Chondrocyte (in vitro differentiated cells): ENCODE measurements around the gene PPM1M. TPM values are rescaled to one million over a fixed set of nuclear protein-coding genes. Genes with fewer than 3 reads are reported as not detected.

ENCODE experiments used
- DNase-seq: peaks from one replicate; pipeline ENCODE4 v3.0.0; 2021; ENCODE audit warnings: mixed read lengths, low spot score
- H3K27ac Mint-ChIP-seq: one replicate; pipeline ENCODE4 v1.8.0; 2021; ENCODE audit warnings: mild to moderate bottlenecking, moderate library complexity, mixed read lengths; ENCODE audit not compliant: unreplicated experiment
- H3K27me3 Mint-ChIP-seq: 2 replicates; pipeline ENCODE4 v1.8.0; 2021; ENCODE audit warnings: low read depth, mixed read lengths
- H3K36me3 Mint-ChIP-seq: 2 replicates; pipeline ENCODE4 v1.8.0; 2021; ENCODE audit warnings: low read depth, mixed read lengths
- H3K4me1 Mint-ChIP-seq: 2 replicates; pipeline ENCODE4 v1.8.0; 2021; ENCODE audit warnings: low read depth, mild to moderate bottlenecking, mixed read lengths
- H3K4me3 Mint-ChIP-seq: one replicate; pipeline ENCODE4 v1.8.0; 2021; ENCODE audit warnings: mild to moderate bottlenecking, moderate library complexity, mixed read lengths; ENCODE audit not compliant: unreplicated experiment
- H3K9me3 Mint-ChIP-seq: 2 replicates; pipeline ENCODE4 v1.8.0; 2021; ENCODE audit warnings: low read depth, mixed read lengths
- total RNA-seq: library from RNA; stranded (reverse); gene quantifications from 3 replicates; pipeline ENCODE4 v1.2.1, GENCODE V29; 2021
- TF ChIP-seq, protein P1 (sequence below): fragments of 200-600 bp; sonication (generic); IDR thresholded peaks from 2 replicates; pipeline ENCODE4 v1.5.0; 2021; ENCODE audit warnings: antibody characterized with exemption, mild to moderate bottlenecking, moderate library complexity

The PPM1M gene
- total RNA-seq, 1 donor from 2014 or later: 20.1 TPM

DNA sequence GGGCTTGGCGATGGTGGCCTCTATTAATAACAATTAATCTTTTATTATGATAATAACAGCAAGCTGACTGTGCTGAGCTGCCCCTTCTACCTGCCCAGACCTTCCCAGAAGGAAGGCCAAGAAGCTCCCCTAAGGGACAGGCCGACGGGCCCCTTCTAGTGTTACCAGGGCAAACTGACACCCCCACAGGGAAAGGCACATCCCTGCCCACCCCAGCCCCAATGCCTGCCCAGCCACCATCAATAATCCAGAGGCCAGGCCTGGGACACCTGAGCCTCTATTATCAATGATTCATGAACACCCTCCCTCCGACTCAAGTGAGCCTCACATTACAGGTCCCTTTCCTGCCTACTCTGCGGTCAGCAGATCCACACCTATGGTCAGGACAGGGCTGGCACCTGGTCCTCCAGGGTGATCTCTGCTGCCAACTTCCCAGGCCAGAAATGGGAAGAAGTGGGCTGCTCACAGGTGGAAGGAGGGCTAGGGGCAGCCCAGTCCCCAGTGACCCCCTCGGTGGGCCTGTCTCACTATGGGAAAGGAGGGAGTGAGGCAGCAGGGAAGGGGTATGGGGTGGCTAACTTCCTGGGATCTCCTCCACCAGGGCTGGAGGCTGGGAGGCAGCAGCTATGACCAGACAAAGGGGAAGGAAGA is 8.4 kb upstream of the PPM1M start:
- H3K9me3 Mint-ChIP-seq: no peaks in the 10 kb centered on the region
- H3K36me3 Mint-ChIP-seq: peaks cover 10% of the 10 kb centered on the region
- TF ChIP-seq, protein P1, sequence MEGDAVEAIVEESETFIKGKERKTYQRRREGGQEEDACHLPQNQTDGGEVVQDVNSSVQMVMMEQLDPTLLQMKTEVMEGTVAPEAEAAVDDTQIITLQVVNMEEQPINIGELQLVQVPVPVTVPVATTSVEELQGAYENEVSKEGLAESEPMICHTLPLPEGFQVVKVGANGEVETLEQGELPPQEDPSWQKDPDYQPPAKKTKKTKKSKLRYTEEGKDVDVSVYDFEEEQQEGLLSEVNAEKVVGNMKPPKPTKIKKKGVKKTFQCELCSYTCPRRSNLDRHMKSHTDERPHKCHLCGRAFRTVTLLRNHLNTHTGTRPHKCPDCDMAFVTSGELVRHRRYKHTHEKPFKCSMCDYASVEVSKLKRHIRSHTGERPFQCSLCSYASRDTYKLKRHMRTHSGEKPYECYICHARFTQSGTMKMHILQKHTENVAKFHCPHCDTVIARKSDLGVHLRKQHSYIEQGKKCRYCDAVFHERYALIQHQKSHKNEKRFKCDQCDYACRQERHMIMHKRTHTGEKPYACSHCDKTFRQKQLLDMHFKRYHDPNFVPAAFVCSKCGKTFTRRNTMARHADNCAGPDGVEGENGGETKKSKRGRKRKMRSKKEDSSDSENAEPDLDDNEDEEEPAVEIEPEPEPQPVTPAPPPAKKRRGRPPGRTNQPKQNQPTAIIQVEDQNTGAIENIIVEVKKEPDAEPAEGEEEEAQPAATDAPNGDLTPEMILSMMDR: no peak
- H3K27ac Mint-ChIP-seq: peak overlapping the region; percentile 93
- peaks cover 48% of the 10 kb centered on the region for H3K4me1 Mint-ChIP-seq
- H3K27me3 Mint-ChIP-seq: no peaks in the 10 kb centered on the region
- peak overlapping the region; percentile 84 for H3K4me3 Mint-ChIP-seq
- peak; percentile 52 for DNase-seq

DNA sequence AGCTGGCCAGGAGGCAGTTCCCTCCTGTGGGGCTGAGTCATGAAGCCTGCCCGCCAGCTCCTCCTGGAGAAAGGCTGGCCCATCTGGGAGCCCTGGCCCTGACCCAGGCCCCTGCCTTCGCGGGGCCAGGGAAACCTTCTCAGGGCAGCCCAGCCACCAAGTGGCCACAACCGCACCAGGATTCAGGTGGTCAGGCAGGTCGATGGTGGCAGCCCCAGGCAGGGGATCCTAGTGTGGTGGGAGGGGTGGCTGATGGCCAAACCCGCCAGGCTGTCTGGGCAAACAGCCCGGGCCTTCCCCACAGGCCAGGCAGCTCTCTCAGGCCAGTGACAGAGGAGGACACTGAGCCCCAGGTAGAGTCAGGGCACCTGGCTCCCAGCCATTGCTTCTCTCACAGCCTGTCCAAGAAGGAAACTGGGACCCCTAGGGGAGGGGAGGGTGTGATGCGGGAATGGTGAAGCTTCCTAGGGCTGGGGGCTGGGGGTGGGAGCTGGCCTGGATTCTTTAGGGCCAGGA is 7.8 kb upstream of the PPM1M start:
- H3K27me3 Mint-ChIP-seq: no peaks in the 10 kb centered on the region
- peaks cover 8% of the 10 kb centered on the region for H3K36me3 Mint-ChIP-seq
- TF ChIP-seq, protein P1: peak; percentile 42
- peak overlapping the region; percentile 93 for H3K27ac Mint-ChIP-seq
- peak overlapping the region; percentile 84 for H3K4me3 Mint-ChIP-seq
- peaks cover 48% of the 10 kb centered on the region for H3K4me1 Mint-ChIP-seq
- peak; percentile 94 for DNase-seq
- no peaks in the 10 kb centered on the region for H3K9me3 Mint-ChIP-seq

DNA sequence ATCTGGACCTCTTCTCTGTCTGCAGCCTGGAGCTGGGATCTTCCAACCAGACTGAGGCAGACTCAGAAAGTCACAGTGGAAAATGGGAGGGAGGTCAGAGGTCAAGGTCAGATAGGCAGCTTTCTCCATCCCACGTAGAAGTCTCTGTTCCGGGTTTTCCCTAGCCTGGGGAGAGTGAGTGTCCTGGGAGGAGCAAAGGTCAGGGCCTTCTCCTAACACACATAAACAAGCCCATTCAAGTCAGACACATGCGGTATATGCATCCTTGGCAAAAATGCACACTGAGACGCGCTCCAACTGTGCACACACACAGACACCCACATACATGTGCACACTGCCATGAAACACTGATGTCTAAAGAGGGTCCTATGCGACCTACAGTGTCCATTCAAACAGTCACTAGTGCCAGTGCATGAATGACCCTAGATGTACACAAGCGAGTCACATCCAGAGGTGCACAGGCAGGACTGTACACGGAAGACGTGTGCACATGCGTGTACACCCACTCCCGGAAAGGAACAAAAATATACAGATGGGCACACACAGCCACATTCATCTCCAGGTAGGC is 7.3 kb upstream of the PPM1M start:
- peak overlapping the region; percentile 93 for H3K27ac Mint-ChIP-seq
- no peak for DNase-seq
- H3K9me3 Mint-ChIP-seq: peaks cover under 1% of the 10 kb centered on the region
- TF ChIP-seq, protein P1: no peak
- peak overlapping the region; percentile 84 for H3K4me3 Mint-ChIP-seq
- peaks cover 48% of the 10 kb centered on the region for H3K4me1 Mint-ChIP-seq
- H3K36me3 Mint-ChIP-seq: peaks cover 8% of the 10 kb centered on the region
- H3K27me3 Mint-ChIP-seq: no peaks in the 10 kb centered on the region

DNA sequence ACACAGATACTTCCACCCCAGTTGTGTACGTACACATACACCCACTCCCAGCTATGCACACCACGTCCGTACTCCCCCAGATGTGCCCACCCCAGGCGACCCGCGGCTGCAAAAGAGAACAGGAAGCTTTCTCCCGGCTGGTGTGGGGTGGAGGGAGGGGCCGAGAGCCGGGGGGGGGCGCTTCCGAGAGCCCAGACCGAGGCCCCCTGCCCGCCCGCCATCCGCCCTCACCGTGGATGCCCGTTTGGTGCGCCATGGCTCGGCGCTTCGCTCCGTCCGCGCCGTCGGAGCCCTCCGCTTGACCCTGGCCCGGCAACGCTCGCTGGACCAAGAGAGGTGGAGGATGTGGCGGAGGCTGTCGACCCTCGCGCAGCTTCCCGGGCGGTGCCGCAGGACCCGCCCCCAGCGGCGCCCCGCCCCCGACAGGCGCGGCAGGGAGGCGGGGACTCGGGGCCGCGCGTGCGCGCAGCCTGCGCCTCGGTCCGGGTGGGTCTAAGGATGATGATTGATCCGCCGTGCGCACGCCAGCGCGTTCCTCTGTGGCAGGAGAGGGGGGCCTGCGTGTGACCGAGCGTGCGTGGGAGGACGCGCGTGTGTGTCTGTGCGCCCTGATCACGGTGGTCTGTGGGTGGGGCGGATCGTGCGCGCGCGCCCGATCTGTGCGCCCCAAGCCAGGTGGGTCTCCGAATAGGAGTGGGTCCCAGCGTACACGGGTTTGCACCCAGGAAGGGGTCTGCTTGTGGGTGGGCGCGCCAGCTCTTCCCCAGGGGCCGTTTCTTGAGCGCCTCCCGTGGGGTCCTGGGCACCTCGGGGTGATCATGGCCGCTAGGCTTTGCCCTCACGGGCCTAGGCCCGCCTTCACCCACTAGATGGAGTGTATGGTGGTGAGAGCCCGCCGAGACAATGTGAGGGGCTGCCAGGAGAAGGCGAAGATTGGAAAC is 6.5 kb upstream of the PPM1M start, which contains the start of gene TWF2:
Gene TWF2, minus strand, starts transcription at position 398 of the 941 bp plus-strand sequence. Its CDS starts 142 bp downstream, at position 256.
- peaks cover 53% of the 10 kb centered on the region for H3K4me1 Mint-ChIP-seq
- peak within 1 kb of the TSS; percentile 94 for H3K27ac Mint-ChIP-seq
- H3K36me3 Mint-ChIP-seq: peaks cover 3% of the 10 kb centered on the region
- H3K27me3 Mint-ChIP-seq: no peaks in the 10 kb centered on the region
- TF ChIP-seq, protein P1: peak; percentile 74
- H3K9me3 Mint-ChIP-seq: peaks cover 3% of the 10 kb centered on the region
- peak; percentile 92 for DNase-seq
- peak within 1 kb of the TSS; percentile 84 for H3K4me3 Mint-ChIP-seq
